Astrocyte of the cerebellum (primary cell): ENCODE data around the gene RBMS3.
"Not testable (repeated sequence)": the region's sequence is repeated elsewhere in the genome, so short reads cannot be mapped to it uniquely, and the experiment has no call there.

Source experiments
- DNase-seq: peaks from one replicate; pipeline ENCODE4 v3.0.0-alpha.2; 2011; ENCODE audit warnings: low read depth
- H3K4me3 ChIP-seq: 2 replicates; pipeline ENCODE4 v1.5.1; 2011; ENCODE audit warnings: mild to moderate bottlenecking, low read depth, low read length, moderate library complexity
- in situ Hi-C: cut with HindIII; loops from 2 replicates; pipeline ENCODE4 v1.10.0; 2017; ENCODE audit warnings: low sequenced_read_pairs
- TF ChIP-seq, protein P1 (sequence below): IDR thresholded peaks from 2 replicates; pipeline ENCODE4 v1.5.1; 2012; ENCODE audit warnings: low read length, low read depth, moderate library complexity, mild to moderate bottlenecking; ENCODE audit errors: missing control alignments

Gene RBMS3

DNA sequence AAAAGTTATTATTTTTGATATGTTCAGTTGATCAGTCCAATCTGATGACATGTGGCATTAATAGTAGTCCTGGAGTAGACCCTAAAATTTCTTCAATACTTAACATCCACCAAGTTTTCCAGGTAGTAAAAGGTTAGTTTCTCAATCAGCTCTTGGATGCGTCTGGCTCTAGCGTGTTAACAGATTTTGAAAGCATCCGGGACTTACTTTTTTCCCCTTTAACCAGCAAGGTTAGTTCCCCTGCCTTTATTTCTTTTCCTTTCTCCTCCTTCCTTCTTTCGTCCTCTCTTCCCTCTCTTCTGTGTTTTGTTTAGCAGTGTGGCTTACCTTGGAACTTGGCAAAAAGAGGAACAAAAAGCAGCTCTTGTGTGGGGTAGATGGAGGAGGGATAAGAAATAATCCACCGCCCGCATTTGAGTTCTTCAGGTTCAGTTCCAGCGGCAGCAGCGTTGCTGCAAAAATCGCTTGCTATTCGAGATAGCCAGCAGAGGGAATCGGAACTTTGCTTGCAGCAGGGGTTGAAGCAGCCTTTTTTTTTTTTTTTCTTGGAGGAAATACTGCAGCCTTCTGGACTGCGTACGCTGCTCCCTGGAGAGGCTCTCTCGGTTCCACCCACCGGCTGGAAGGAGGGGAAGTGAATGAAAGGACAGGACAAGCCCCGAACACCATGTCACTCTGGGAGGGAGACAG lies at the start of gene RBMS3:
RBMS3 (plus strand) TSS at position 668 of the 690 bp plus-strand sequence.
- H3K4me3 ChIP-seq, result peak within 1 kb of the TSS; percentile 71
- in situ Hi-C loops, result no loop called here
- peak; percentile 89 for DNase-seq
- TF ChIP-seq, protein P1, sequence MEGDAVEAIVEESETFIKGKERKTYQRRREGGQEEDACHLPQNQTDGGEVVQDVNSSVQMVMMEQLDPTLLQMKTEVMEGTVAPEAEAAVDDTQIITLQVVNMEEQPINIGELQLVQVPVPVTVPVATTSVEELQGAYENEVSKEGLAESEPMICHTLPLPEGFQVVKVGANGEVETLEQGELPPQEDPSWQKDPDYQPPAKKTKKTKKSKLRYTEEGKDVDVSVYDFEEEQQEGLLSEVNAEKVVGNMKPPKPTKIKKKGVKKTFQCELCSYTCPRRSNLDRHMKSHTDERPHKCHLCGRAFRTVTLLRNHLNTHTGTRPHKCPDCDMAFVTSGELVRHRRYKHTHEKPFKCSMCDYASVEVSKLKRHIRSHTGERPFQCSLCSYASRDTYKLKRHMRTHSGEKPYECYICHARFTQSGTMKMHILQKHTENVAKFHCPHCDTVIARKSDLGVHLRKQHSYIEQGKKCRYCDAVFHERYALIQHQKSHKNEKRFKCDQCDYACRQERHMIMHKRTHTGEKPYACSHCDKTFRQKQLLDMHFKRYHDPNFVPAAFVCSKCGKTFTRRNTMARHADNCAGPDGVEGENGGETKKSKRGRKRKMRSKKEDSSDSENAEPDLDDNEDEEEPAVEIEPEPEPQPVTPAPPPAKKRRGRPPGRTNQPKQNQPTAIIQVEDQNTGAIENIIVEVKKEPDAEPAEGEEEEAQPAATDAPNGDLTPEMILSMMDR, result peak; percentile 67

DNA sequence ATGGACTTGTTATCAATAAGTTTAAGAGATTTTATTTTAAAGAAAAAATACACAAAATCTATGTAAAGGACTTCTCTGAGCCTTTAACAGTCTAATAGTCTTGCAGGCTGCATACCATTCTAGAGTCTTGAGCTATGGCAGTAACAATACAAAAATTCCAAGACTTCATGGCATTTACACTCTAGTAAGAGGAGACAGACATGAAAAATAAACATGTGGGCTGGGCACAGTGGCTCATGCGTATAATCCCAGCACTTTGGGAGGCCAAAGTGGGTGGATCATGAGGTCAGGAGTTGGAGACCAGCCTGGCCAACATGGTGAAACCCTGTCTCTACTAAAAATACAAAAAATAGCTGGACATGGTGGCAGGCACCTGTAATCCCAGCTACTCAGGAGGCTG lies 47.7 kb upstream of the RBMS3 start:
- H3K4me3 ChIP-seq, in situ Hi-C loops: not testable (repeated sequence)
- DNase-seq, result peak; percentile 26

DNA sequence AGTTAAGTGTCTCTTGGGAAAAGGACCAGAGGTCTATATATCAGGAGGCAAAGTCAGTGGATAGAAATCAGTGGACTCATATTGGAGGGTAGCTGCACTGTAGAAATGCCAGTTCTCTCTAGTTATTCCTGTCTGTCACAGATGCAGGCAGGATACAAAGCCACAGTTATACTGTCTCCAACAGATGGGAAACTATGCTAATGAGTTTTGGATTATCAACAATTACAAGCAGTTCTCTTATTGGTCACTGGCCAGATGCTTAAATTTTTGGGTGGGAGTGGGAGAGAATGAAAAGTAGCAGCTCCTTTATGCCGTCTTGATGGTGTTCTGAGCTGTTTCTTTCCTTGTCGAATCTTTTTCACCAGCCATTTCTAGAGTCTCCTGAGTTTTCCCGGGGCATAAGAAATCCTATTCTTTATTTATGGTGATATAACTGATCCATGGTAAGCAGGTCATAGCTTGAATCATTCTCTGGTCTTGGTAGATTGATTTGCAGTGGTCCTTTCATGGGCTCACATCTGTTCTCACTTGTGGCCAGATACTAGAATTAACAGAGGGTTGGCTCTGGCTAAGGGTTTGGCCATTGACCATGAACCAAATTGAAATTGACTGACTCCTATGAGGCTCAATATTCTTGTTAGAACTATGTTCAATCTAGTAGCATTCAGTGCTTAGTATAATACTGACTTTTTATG lies 44.6 kb upstream of the RBMS3 start:
- in situ Hi-C loops, result no loop called here
- TF ChIP-seq, protein P1, result no peak
- DNase-seq, result no peak
- no peak overlapping the region for H3K4me3 ChIP-seq

DNA sequence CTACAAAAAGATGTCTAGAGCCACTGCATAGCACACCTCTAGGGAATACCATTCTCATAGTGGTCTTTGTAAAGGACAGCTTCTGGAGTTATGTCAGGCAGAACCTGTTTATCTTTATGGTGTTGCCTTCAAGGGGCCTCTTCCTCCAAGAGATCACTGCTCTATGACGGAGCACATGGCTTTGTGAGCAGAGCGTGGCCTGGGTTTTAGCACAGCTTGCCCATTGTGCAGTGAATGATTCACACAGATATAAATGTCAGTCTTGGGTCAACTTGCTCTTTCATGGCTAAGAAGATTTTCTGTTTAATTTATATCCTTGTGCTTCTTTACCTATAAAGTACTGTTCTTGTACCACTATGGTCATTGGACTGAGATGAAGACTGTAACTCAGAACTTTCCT lies 41.5 kb upstream of the RBMS3 start:
- TF ChIP-seq, protein P1, result no peak
- no peak for DNase-seq
- H3K4me3 ChIP-seq, result no peak overlapping the region
- in situ Hi-C loops, result no loop called here

DNA sequence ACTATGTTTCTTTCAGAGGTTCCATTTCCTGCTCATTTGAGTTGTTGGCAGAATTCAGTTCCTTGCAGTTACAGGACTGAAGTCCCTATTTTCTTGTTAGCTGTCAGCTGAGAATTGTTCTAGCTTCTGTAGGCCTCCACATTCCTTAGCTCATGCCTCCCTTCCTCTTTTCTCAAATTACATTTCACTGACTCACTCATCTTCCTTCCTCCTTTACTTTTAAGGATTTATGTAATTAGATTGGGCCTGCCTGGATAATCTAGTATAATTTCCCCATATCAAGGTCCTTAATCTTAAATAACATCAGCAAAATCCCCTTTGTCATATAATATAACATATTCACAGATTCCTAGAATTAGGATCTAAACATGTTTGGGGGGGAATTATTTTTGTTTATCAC lies 40.6 kb upstream of the RBMS3 start:
- peak; percentile 6 for DNase-seq
- no peak overlapping the region for H3K4me3 ChIP-seq
- TF ChIP-seq, protein P1, result no peak
- in situ Hi-C loops, result no loop called here

DNA sequence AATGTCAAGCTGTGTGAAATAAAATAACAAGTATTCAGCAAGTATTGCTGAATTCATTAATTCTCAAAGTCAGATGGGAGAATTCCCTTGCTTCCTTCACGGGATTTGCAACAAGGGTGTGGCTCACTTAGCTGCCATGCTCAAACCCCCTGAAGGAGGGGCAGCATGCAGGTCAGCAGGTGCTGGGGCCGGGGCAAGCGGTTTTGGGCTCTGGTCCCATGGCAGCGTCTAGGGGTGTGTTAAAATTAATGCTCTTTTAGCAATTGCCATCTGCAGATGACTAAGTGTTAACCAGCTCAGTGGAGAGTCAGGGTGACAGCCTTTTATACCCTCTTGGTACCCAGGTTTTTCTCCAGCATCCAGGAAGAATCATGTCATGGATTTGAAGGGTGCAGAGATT lies 40.0 kb upstream of the RBMS3 start:
- H3K4me3 ChIP-seq, result no peak overlapping the region
- in situ Hi-C loops, result no loop called here
- TF ChIP-seq, protein P1, result no peak
- DNase-seq, result no peak

DNA sequence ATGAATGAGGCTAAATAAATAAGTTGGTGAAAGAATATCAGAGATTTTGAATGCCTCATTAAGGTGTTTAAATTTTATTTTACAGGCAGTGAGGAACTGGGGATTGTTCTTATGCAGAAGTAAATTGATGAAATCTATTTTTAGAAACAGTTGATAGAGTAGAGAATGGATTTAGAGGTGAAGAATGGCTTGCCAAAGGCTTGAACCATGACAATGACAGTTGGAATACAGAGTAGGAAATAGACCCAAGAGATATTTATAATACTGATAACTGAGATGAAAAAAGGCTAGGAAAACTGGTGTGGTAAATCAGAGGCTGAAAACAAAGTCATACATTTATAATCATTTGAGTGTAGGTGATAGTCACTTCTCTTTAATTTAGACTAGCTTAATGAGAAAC lies 39.0 kb upstream of the RBMS3 start:
- DNase-seq, result no peak
- no peak overlapping the region for H3K4me3 ChIP-seq
- in situ Hi-C loops, result no loop called here
- TF ChIP-seq, protein P1, result no peak
